Liver (tissue), 3 donors: ENCODE data around the gene FAM222A.

Experiments
- ATF3 ChIP-seq: IDR thresholded peaks from 2 replicates; pipeline ENCODE4 v1.6.1; 2016; ENCODE audit warnings: antibody characterized with exemption
- CTCF ChIP-seq: fragments of 150-350 bp; IDR thresholded peaks from 2 replicates; pipeline ENCODE4 v1.5.1; 2017; ENCODE audit warnings: improper control_type of control experiment, low read depth, low read length; ENCODE audit not compliant: missing input control
- EGR1 ChIP-seq, 2 donors: IDR thresholded peaks; 2 replicates each; pipeline ENCODE4 v1.6.1; 2016 to 2018; ENCODE audit warnings: antibody characterized with exemption in 2 of 2, low read depth in 2 of 2
- FOXA2 ChIP-seq: IDR thresholded peaks from 2 replicates; pipeline ENCODE4 v1.6.1; 2016; ENCODE audit warnings: antibody characterized with exemption
- JUND ChIP-seq, 2 donors: IDR thresholded peaks; 2 replicates each; pipeline ENCODE4 v1.6.1; 2016; ENCODE audit warnings: antibody characterized with exemption in 2 of 2
- REST ChIP-seq: IDR thresholded peaks from 2 replicates; pipeline ENCODE4 v1.6.1; 2016; ENCODE audit warnings: antibody characterized with exemption, mild to moderate bottlenecking
- RXRA ChIP-seq, 2 donors: IDR thresholded peaks; 2 replicates each; pipeline ENCODE4 v1.6.1; 2017 to 2018; ENCODE audit warnings: antibody characterized with exemption in 2 of 2, mild to moderate bottlenecking in 1 of 2
- SP1 ChIP-seq: IDR thresholded peaks from 2 replicates; pipeline ENCODE4 v1.6.1; 2018; ENCODE audit warnings: antibody characterized with exemption, mild to moderate bottlenecking
- TAF1 ChIP-seq: conservative IDR thresholded peaks from 2 replicates; pipeline ENCODE4 v1.6.1; 2016; ENCODE audit warnings: antibody characterized with exemption, mild to moderate bottlenecking
- YY1 ChIP-seq: IDR thresholded peaks from 2 replicates; pipeline ENCODE4 v1.6.1; 2016; ENCODE audit warnings: antibody characterized with exemption, mild to moderate bottlenecking
- ZBTB33 ChIP-seq: IDR thresholded peaks from 2 replicates; pipeline ENCODE4 v1.6.1; 2016; ENCODE audit warnings: antibody characterized with exemption
- donor health status: healthy.
- donor health status: healthy.

GRCh38 chr12:109727746-109728726 is 14.4 kb downstream of the FAM222A start:
- no peak for TF ChIP-seq CTCF
- TF ChIP-seq JUND (IDR thresholded peaks at IDR 0.05) = no peak
- no peak for TF ChIP-seq TAF1
- TF ChIP-seq ZBTB33 = no peak
- no peak for TF ChIP-seq REST
- no peak for TF ChIP-seq ATF3
- no peak for TF ChIP-seq SP1
- no peak for TF ChIP-seq RXRA (IDR thresholded peaks at IDR 0.05)
- no peak for TF ChIP-seq EGR1 (IDR thresholded peaks at IDR 0.05; ENCODE audit: low read depth in 2 of 2)
- TF ChIP-seq YY1 = no peak
- no peak for TF ChIP-seq FOXA2
